H1 (cell line): ENCODE data around the gene GSC. TPM values are rescaled to one million over a fixed set of nuclear protein-coding genes. Genes with fewer than 3 reads are reported as not detected.

Source experiments
- ATF3 ChIP-seq: IDR thresholded peaks from 2 replicates; pipeline ENCODE4 v1.6.1; 2011; ENCODE audit warnings: low read depth, mild to moderate bottlenecking, low read length; ENCODE audit not compliant: insufficient read depth
- CBX5 ChIP-seq: fragments of 300-800, 300-1000 bp; sonication (generic); IDR thresholded peaks from 2 replicates; pipeline ENCODE4 v1.7.1; 2016; ENCODE audit warnings: antibody characterized with exemption, low read length, low read depth
- CHD1 ChIP-seq: IDR thresholded peaks from 2 replicates; pipeline ENCODE4 v1.6.1; 2012; ENCODE audit warnings: low read depth, low read length, improper control_type of control experiment
- CTBP2 ChIP-seq: IDR thresholded peaks from 2 replicates; pipeline ENCODE4 v1.7.0; 2011; ENCODE audit warnings: borderline replicate concordance, mild to moderate bottlenecking, moderate library complexity, mixed read lengths, low read length; ENCODE audit not compliant: insufficient read depth, insufficient read length
- EGR1 ChIP-seq: IDR thresholded peaks from 2 replicates; pipeline ENCODE4 v1.6.1; 2011; ENCODE audit warnings: low read depth, low read length, borderline replicate concordance
- GTF2F1 ChIP-seq: IDR thresholded peaks from 2 replicates; pipeline ENCODE4 v1.6.1; 2012; ENCODE audit warnings: low read depth, low read length, improper control_type of control experiment, borderline replicate concordance
- JUN ChIP-seq: IDR thresholded peaks from 2 replicates; pipeline ENCODE4 v1.6.1; 2011; ENCODE audit warnings: low read depth, mild to moderate bottlenecking, improper control_type of control experiment, low read length
- JUND ChIP-seq: IDR thresholded peaks from 2 replicates; pipeline ENCODE4 v1.6.1; 2011; ENCODE audit warnings: mild to moderate bottlenecking, improper control_type of control experiment, low read length
- KDM4A ChIP-seq: IDR thresholded peaks from one replicate; pipeline ENCODE4 v1.7.1; 2012; ENCODE audit warnings: low read depth, mild to moderate bottlenecking, moderate library complexity, low read length, inconsistent platforms; ENCODE audit not compliant: severe bottlenecking
- NRF1 ChIP-seq: IDR thresholded peaks from 2 replicates; pipeline ENCODE4 v1.6.1; 2011; ENCODE audit warnings: mild to moderate bottlenecking, low read depth, low read length, improper control_type of control experiment
- PHF8 ChIP-seq: fragments of 200-600 bp; sonication (generic); conservative IDR thresholded peaks from 2 replicates; pipeline ENCODE4 v1.7.1; 2012; ENCODE audit warnings: low read depth, mild to moderate bottlenecking, inconsistent platforms, low read length, moderate library complexity
- POLR2AphosphoS5 ChIP-seq: IDR thresholded peaks from 2 replicates; pipeline ENCODE4 v1.6.1; 2011; ENCODE audit warnings: low read depth, low read length
- RAD21 ChIP-seq, 2 experiments: IDR thresholded peaks in 1 of 2; conservative IDR thresholded peaks in 1 of 2; 2 replicates each; pipeline ENCODE4 v1.6.1; 2011; ENCODE audit warnings: low read depth in 2 of 2, low read length in 2 of 2, improper control_type of control experiment in 1 of 2, inconsistent platforms in 1 of 2, mild to moderate bottlenecking in 1 of 2, moderate library complexity in 1 of 2
- RBBP5 ChIP-seq: IDR thresholded peaks from 2 replicates; pipeline ENCODE4 v1.7.1; 2012; ENCODE audit warnings: low read depth, mild to moderate bottlenecking, inconsistent platforms, low read length, moderate library complexity, borderline replicate concordance
- RNF2 ChIP-seq: fragments of 200-900, 300-1000 bp; sonication (generic); IDR thresholded peaks from 2 replicates; pipeline ENCODE4 v1.7.1; 2016; ENCODE audit warnings: borderline replicate concordance, low read depth, mild to moderate bottlenecking, antibody characterized with exemption, low read length; ENCODE audit not compliant: poor library complexity, severe bottlenecking; ENCODE audit errors: missing control alignments
- RXRA ChIP-seq: IDR thresholded peaks from 2 replicates; pipeline ENCODE4 v1.6.1; 2011; ENCODE audit warnings: low read depth, mild to moderate bottlenecking, low read length, moderate library complexity; ENCODE audit not compliant: insufficient read depth
- SP2 ChIP-seq: IDR thresholded peaks from 2 replicates; pipeline ENCODE4 v1.6.1; 2012; ENCODE audit warnings: mild to moderate bottlenecking, low read length, inconsistent platforms
- TEAD4 ChIP-seq: IDR thresholded peaks from 2 replicates; pipeline ENCODE4 v1.6.1; 2012; ENCODE audit warnings: low read depth, low read length, inconsistent platforms, mixed read lengths
- YY1 ChIP-seq: IDR thresholded peaks from 2 replicates; pipeline ENCODE4 v1.6.1; 2011; ENCODE audit warnings: low read depth, mild to moderate bottlenecking, low read length
- polyA plus RNA-seq, 7 experiments: library from polyadenylated mRNA; depleted of rRNA in 3 of 7; stranded (reverse) in 5 of 7; unstranded in 2 of 7; fragments of >200 nt in 5 of 7; fragments of 200-250 nt in 2 of 7; gene quantifications; 1 replicate in 5 of 7; 2 replicates in 1 of 7; 4 replicates in 1 of 7; pipeline versions ENCODE4 v1.2.1 to v1.2.3, GENCODE V29; 2011 to 2013; ENCODE audit warnings: missing spikeins in 2 of 7, mixed read lengths in 2 of 7
- total RNA-seq: library from RNA; stranded (reverse); fragmentation: NEBNext Ultra II Directional; extraction: Animal tissue kit (Norgen Biotek cat#: 25700); gene quantifications from 2 replicates; pipeline ENCODE4 v1.2.1, GENCODE V29; 2021
- TF ChIP-seq, protein P1 (sequence below), 3 experiments: IDR thresholded peaks; 1 replicate in 2 of 3; 2 replicates in 1 of 3; pipeline versions ENCODE4 v1.5.1 to v1.6.1; 2011; ENCODE audit warnings: low read length in 3 of 3, mild to moderate bottlenecking in 3 of 3, inconsistent platforms in 2 of 3, low read depth in 1 of 3, moderate library complexity in 1 of 3; ENCODE audit not compliant: insufficient read depth in 1 of 3; ENCODE audit errors: control extremely low read depth in 1 of 3

The GSC gene
- total and polyA plus RNA-seq, 2 of the 8 experiments (the other 6 are each of a cell fraction or from before 2014, with no cell fraction given): 0.17 to 0.54 TPM

GRCh38 chr14:94769391-94770250 is at the start of gene GSC (continued):
- TF ChIP-seq, protein P1, sequence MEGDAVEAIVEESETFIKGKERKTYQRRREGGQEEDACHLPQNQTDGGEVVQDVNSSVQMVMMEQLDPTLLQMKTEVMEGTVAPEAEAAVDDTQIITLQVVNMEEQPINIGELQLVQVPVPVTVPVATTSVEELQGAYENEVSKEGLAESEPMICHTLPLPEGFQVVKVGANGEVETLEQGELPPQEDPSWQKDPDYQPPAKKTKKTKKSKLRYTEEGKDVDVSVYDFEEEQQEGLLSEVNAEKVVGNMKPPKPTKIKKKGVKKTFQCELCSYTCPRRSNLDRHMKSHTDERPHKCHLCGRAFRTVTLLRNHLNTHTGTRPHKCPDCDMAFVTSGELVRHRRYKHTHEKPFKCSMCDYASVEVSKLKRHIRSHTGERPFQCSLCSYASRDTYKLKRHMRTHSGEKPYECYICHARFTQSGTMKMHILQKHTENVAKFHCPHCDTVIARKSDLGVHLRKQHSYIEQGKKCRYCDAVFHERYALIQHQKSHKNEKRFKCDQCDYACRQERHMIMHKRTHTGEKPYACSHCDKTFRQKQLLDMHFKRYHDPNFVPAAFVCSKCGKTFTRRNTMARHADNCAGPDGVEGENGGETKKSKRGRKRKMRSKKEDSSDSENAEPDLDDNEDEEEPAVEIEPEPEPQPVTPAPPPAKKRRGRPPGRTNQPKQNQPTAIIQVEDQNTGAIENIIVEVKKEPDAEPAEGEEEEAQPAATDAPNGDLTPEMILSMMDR (IDR thresholded peaks at IDR 0.05; ENCODE audit: control extremely low read depth in 1 of 3, insufficient read depth in 1 of 3, low read depth in 1 of 3, low read length in 3 of 3): no peak
- TF ChIP-seq EGR1 (no peak), RBBP5 (no peak; the same call in 1 of the 2 replicates), TEAD4 (no peak), ATF3 (no peak), POLR2AphosphoS5 (no peak), NRF1 (no peak), GTF2F1 (no peak), CTBP2 (no peak), YY1 (no peak; the same call in 1 of the 2 replicates), RXRA (no peak), KDM4A (peak; percentile 60), SP2 (no peak), RNF2 (peak; percentile 82), CHD1 (no peak), RAD21 (IDR thresholded peaks at IDR 0.05 in 1 of 2, conservative IDR thresholded peaks at IDR 0.05 in 1 of 2; ENCODE audit: low read depth in 2 of 2, low read length in 2 of 2) (no peak), JUN (no peak), PHF8 (0 out of 2 replicates have a peak, but pooled peaks have one; percentile 24), CBX5 (no peak), JUND (no peak)
